MM.1S (cell line): ENCODE results near the gene CNPPD1.

Experiments used
- CTCF ChIP-seq: fragments of 300-600 bp; sonication (generic); IDR thresholded peaks from 2 replicates; pipeline ENCODE4 v1.5.1; 2016; ENCODE audit warnings: antibody characterized with exemption, low read length, mixed read lengths
- EZH2 ChIP-seq: fragments of 300-600 bp; sonication (generic); optimal IDR thresholded peaks from 2 replicates; pipeline ENCODE3; 2017; ENCODE audit warnings: low read depth, mild to moderate bottlenecking, antibody characterized with exemption, low read length, mixed read lengths
- EZH2phosphoT487 ChIP-seq: fragments of 300-600 bp; sonication (generic); IDR thresholded peaks from 2 replicates; pipeline ENCODE4 v1.6.1; 2018; ENCODE audit warnings: antibody characterized with exemption, low read length

GRCh38 chr2:219175928-219176817, 552 bp downstream of the CNPPD1 start:
- TF ChIP-seq CTCF = no peak
- TF ChIP-seq EZH2 = no peak
- TF ChIP-seq EZH2phosphoT487 = no peak
